Gastrocnemius medialis (tissue), 4 donors: ENCODE results near the gene TYW1.

Source experiments
- CTCF ChIP-seq, 5 experiments: fragments of 450-650 bp in 3 of 5; fragments of 200-600 bp in 2 of 5; sonication (generic) in 2 of 5; IDR thresholded peaks in 4 of 5; conservative IDR thresholded peaks in 1 of 5; 1 replicate in 4 of 5; 2 replicates in 1 of 5; pipeline ENCODE4 v1.5.1; 2016 to 2019; ENCODE audit warnings: antibody characterized with exemption in 5 of 5, mild to moderate bottlenecking in 3 of 5, moderate library complexity in 3 of 5
- POLR2A ChIP-seq, 2 donors: fragments of 450-650 bp; IDR thresholded peaks; one replicate each; pipeline ENCODE4 v1.6.1; 2017; ENCODE audit warnings: antibody characterized with exemption in 2 of 2, mild to moderate bottlenecking in 2 of 2, moderate library complexity in 2 of 2

GRCh38 chr7:66957595-66958290 lies 38.9 kb upstream of the TYW1 start:
- TF ChIP-seq CTCF (IDR thresholded peaks at IDR 0.05 in 4 of 5, conservative IDR thresholded peaks at IDR 0.05 in 1 of 5) (no peak), POLR2A (IDR thresholded peaks at IDR 0.05) (no peak)
